Activated T-cell treated with anti-CD3 and anti-CD28 coated beads, Interleukin-2, amount 50 U/mL, for 24 hours (primary cell): Measurements from ENCODE around the gene CUEDC1.

Source experiments
- DNase-seq: peaks from one replicate; pipeline ENCODE4 v3.0.0-alpha.2; 2020
- H3K27ac Mint-ChIP-seq: 2 replicates; pipeline ENCODE4 v1.8.0; 2020; ENCODE audit warnings: mild to moderate bottlenecking, mixed read lengths
- H3K27me3 Mint-ChIP-seq: 2 replicates; pipeline ENCODE4 v1.8.0; 2020; ENCODE audit warnings: mixed read lengths
- H3K36me3 Mint-ChIP-seq: 2 replicates; pipeline ENCODE4 v1.8.0; 2020; ENCODE audit warnings: low read depth, mixed read lengths
- H3K4me1 Mint-ChIP-seq: 2 replicates; pipeline ENCODE4 v1.8.0; 2020; ENCODE audit warnings: low read depth, mixed read lengths
- H3K4me3 Mint-ChIP-seq: 2 replicates; pipeline ENCODE4 v1.8.0; 2020; ENCODE audit warnings: mild to moderate bottlenecking, moderate library complexity, mixed read lengths
- H3K9me3 Mint-ChIP-seq: 2 replicates; pipeline ENCODE4 v1.8.0; 2020; ENCODE audit warnings: mixed read lengths

CUEDC1 gene

DNA sequence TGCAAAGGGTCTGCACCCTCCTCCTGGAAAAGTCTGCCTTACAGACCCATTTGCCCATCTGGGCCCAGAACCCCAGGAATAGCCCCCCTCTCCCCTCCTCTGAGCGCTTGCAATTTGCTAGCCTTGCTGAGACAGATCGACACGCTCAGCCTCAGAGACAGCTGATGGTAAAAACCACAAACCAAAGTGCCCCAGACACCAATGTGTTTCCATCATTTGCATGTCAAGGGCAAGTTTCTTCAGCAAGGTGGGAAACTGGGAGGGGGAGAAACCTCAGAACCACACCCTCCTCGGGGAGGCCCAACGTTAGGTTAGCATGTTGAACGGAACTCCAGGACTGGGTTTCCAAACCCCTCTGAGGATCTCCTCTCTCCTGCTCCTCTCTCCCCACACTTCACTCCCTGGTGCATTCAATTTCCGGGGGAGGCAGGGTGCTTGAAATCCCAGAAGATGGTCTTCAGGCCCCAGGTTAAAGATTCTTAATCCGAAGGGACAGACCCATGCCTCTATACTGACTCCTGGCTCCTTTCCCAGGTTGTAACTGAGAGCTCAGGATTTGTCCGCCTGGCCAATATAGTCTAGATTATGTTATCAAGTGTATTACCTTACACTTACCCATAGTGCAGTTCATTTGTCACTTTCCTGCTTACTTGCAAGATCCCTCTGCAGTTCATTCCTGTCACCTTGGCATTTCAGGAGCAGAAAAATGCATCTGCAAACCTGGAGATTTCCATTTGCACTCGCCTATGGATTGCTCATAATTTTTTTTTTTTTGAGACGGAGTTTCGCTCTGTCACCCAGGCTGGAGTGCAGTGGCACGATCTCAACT is 1.3 kb upstream of the CUEDC1 start:
- H3K27me3 Mint-ChIP-seq: peaks cover 52% of the 10 kb centered on the region
- peak overlapping the region; percentile 55 for H3K4me3 Mint-ChIP-seq
- DNase-seq: peak; percentile 60
- no peak overlapping the region for H3K27ac Mint-ChIP-seq
- no peaks in the 10 kb centered on the region for H3K9me3 Mint-ChIP-seq
- peaks cover 20% of the 10 kb centered on the region for H3K4me1 Mint-ChIP-seq
- no peaks in the 10 kb centered on the region for H3K36me3 Mint-ChIP-seq

GRCh38 chr17:57954397-57955182 is 622 bp downstream of the CUEDC1 start:
- Mint-ChIP-seq H3K27me3 (peaks cover 52% of the 10 kb centered on the region), H3K4me3 (peak overlapping the region; percentile 53), H3K27ac (no peak overlapping the region), H3K4me1 (peaks cover 32% of the 10 kb centered on the region), H3K9me3 (no peaks in the 10 kb centered on the region), H3K36me3 (no peaks in the 10 kb centered on the region)
- no peak for DNase-seq

DNA sequence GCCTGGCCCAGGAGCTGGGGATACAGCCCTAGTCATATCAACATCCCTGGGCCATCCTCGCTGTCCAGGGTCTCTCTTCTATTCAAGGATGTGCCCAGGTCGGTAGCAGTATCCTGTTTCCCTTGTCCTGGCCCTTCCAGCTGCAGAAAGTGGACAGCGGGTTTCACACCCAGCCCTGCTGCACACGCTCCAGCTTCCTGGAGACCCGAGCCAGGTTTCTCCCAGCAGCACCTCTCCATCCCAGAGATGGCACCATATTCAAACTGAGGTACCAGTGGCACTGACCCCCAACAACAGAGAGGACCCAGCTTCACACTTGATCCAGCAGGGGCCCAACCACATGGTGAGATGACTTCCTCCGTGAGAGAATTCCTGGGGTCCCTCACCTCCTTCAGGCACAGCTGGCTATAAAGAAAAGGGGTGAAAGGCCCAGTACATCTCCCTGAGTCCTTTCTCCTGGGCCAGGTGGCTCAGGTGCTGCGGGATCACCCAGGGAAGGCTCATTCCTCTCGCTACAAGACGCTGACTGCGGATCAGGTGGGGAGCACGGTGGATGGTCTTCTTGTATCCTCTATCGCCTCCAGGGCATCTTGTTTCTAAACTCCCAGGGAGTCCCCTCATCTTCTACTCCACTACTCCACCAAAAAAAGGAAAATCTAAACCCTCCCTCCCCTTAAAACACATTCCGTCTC is 1.4 kb downstream of the CUEDC1 start:
- Mint-ChIP-seq H3K36me3 (no peaks in the 10 kb centered on the region), H3K27me3 (peaks cover 47% of the 10 kb centered on the region), H3K27ac (no peak overlapping the region), H3K4me3 (peak overlapping the region; percentile 53), H3K4me1 (peaks cover 37% of the 10 kb centered on the region), H3K9me3 (no peaks in the 10 kb centered on the region)
- no peak for DNase-seq

- Mint-ChIP-seq H3K4me1 (peaks cover 43% of the 10 kb centered on the region), H3K36me3 (no peaks in the 10 kb centered on the region), H3K27ac (no peak overlapping the region)
These were observed 2.0 kb downstream of the CUEDC1 start for GRCh38 chr17:57953219-57953618.

DNA sequence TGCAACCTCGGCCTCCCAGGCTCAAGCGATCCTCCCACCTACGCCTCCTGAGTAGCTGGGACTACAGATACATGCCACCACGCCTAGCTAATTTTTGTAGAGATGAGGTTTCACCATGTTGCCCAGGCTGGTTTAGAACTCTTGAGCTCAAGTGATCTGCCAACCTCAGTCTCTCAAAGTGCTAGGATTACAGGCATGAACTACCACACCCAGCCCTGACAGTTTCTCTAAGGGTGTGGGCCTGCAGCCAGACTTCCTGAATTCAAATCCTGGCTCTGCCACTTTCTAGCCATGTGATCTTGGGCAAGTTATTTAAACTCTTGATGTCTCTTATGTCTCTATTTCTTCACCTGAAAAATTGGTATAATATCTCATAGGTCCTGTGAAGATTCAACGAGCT is 5.6 kb downstream of the CUEDC1 start:
- H3K4me1 Mint-ChIP-seq: peaks cover 48% of the 10 kb centered on the region
- peaks cover 28% of the 10 kb centered on the region for H3K27me3 Mint-ChIP-seq
- no peaks in the 10 kb centered on the region for H3K9me3 Mint-ChIP-seq
- H3K36me3 Mint-ChIP-seq: no peaks in the 10 kb centered on the region
- DNase-seq: no peak
- no peak overlapping the region for H3K4me3 Mint-ChIP-seq
- H3K27ac Mint-ChIP-seq: no peak overlapping the region

More at GRCh38 chr17:57953219-57953618, 2.0 kb downstream of the CUEDC1 start:
- DNase-seq: no peak
- Mint-ChIP-seq H3K9me3 (no peaks in the 10 kb centered on the region), H3K4me3 (no peak overlapping the region), H3K27me3 (peaks cover 43% of the 10 kb centered on the region)

DNA sequence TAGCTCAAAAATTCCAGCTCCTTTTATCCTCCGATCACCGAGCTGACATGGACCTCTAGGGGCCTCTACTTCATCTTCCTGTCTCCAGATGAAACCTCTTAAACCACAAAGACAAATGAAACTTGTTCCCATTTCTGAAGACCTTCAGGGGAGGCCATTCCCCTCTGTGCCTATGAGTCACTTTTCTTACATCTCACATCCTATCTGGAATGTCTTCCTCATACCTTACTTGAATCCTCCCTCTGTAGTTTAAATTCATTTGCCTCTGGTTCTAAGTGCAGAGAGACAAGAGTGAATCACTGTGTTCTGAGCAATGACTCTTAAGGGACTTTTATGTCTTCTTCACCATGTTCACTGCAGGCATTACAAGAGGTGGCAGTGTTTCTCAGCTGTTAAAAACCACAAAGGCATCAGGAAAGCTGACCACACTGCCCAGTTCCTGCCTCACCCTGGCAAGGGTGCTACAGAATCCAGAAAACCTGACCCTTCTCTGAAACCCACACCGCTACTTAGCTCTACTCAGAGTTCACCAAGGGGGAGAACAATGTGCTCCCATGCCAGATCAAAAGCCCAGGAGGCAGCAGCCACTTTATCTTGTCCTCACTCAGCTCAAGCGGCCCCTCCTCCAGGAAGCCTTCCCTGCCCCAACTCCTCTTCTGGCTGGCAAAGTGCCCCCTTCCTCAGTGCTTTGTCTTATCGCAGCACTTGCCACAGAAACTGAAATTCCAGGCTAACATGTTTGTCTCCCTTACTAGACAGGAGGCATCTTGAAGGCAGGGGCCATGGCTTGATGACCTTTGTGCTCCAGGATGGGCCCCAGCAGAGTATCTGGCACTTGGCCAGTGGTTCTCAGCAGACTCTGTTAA is 6.4 kb downstream of the CUEDC1 start:
- H3K4me3 Mint-ChIP-seq: no peak overlapping the region
- H3K27ac Mint-ChIP-seq: peak overlapping the region; percentile 19
- peaks cover 45% of the 10 kb centered on the region for H3K4me1 Mint-ChIP-seq
- no peaks in the 10 kb centered on the region for H3K36me3 Mint-ChIP-seq
- H3K9me3 Mint-ChIP-seq: no peaks in the 10 kb centered on the region
- H3K27me3 Mint-ChIP-seq: peaks cover 23% of the 10 kb centered on the region
- DNase-seq: no peak

- Mint-ChIP-seq H3K4me3 (no peak overlapping the region), H3K27ac (no peak overlapping the region), H3K36me3 (no peaks in the 10 kb centered on the region), H3K4me1 (peaks cover 45% of the 10 kb centered on the region), H3K9me3 (no peaks in the 10 kb centered on the region), H3K27me3 (peaks cover 17% of the 10 kb centered on the region)
- DNase-seq: no peak
These were observed 7.0 kb downstream of the CUEDC1 start for GRCh38 chr17:57948169-57948554.

GRCh38 chr17:57947369-57947768 is 7.8 kb downstream of the CUEDC1 start:
- no peak for DNase-seq
- H3K27me3 Mint-ChIP-seq: peaks cover 9% of the 10 kb centered on the region
- H3K27ac Mint-ChIP-seq: no peak overlapping the region
- H3K36me3 Mint-ChIP-seq: no peaks in the 10 kb centered on the region
- H3K4me1 Mint-ChIP-seq: peaks cover 40% of the 10 kb centered on the region
- H3K4me3 Mint-ChIP-seq: no peak overlapping the region
- H3K9me3 Mint-ChIP-seq: no peaks in the 10 kb centered on the region

DNA sequence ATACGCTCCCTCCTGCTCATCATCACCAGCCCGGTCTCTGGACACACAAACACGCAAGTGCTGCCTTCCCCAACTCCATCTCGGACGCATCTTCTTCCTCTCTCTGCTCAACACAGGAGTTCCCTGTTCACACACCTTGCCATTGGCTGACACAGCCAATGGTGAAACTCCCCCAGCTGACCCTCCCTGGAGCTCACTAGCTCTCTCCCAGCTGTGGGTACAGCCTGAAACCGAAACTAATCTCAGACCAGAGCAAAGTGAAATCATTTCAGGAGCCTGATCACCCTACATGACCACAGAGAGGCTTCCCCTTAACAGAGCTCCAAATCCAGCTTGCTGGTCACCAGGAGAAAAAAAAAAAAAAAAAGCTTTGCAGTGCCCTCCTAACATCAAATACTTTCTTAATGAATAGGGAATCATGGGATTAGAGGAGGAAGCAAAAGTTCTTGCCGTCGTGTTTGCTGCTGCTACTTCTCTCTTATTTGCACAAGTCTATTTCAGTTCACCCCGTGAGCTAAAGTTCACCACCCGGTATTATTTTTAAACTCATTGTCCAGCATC is 8.3 kb downstream of the CUEDC1 start:
- H3K4me3 Mint-ChIP-seq: peak overlapping the region; percentile 11
- H3K36me3 Mint-ChIP-seq: no peaks in the 10 kb centered on the region
- H3K27ac Mint-ChIP-seq: peak overlapping the region; percentile 7
- peaks cover 8% of the 10 kb centered on the region for H3K27me3 Mint-ChIP-seq
- no peaks in the 10 kb centered on the region for H3K9me3 Mint-ChIP-seq
- H3K4me1 Mint-ChIP-seq: peaks cover 40% of the 10 kb centered on the region
- DNase-seq: peak; percentile 34

- Mint-ChIP-seq H3K9me3 (no peaks in the 10 kb centered on the region), H3K4me3 (peak overlapping the region; percentile 11), H3K27me3 (peaks cover 8% of the 10 kb centered on the region), H3K27ac (no peak overlapping the region), H3K4me1 (peaks cover 41% of the 10 kb centered on the region), H3K36me3 (no peaks in the 10 kb centered on the region)
- DNase-seq: no peak
These were observed 9.0 kb downstream of the CUEDC1 start for GRCh38 chr17:57945996-57946797.

GRCh38 chr17:57944908-57945307 is 10.3 kb downstream of the CUEDC1 start:
- Mint-ChIP-seq H3K4me1 (peaks cover 45% of the 10 kb centered on the region), H3K27ac (no peak overlapping the region), H3K9me3 (no peaks in the 10 kb centered on the region), H3K27me3 (peaks cover 13% of the 10 kb centered on the region), H3K4me3 (no peak overlapping the region), H3K36me3 (no peaks in the 10 kb centered on the region)
- no peak for DNase-seq

- DNase-seq: no peak
- H3K9me3 Mint-ChIP-seq: no peaks in the 10 kb centered on the region
- H3K27ac Mint-ChIP-seq: no peak overlapping the region
- H3K4me1 Mint-ChIP-seq: peaks cover 40% of the 10 kb centered on the region
- peaks cover 18% of the 10 kb centered on the region for H3K27me3 Mint-ChIP-seq
- no peaks in the 10 kb centered on the region for H3K36me3 Mint-ChIP-seq
- no peak overlapping the region for H3K4me3 Mint-ChIP-seq
These were observed 11.6 kb downstream of the CUEDC1 start for GRCh38 chr17:57943645-57944044.

DNA sequence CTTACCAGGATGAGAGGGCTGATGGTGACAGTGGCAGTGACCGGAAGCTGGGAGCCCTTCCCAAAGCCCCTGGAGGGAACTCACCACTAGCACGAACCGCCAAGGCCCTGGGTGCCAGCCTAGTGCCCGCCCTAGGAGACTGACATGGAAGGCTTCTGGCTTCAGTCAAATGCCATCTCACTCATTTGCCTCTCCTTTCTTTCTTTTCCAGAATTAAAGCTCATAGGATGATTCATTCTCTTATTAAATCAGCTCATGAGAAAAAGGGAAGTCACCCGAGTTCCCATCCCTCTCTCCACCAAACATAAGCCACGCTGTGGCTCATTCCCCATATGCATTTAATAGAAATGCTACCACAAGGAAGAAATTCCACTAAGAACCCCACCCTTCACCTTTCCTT is 12.1 kb downstream of the CUEDC1 start:
- H3K4me3 Mint-ChIP-seq: no peak overlapping the region

More for the DNA sequence above, 12.1 kb downstream of the CUEDC1 start:
- H3K27me3 Mint-ChIP-seq: peaks cover 20% of the 10 kb centered on the region
- H3K4me1 Mint-ChIP-seq: peaks cover 35% of the 10 kb centered on the region
- H3K27ac Mint-ChIP-seq: no peak overlapping the region
- no peaks in the 10 kb centered on the region for H3K9me3 Mint-ChIP-seq
- DNase-seq: no peak
- H3K36me3 Mint-ChIP-seq: no peaks in the 10 kb centered on the region
